Right renal pelvis (tissue), 4 donors: ENCODE measurements around the gene ANKRD65. TPM values are rescaled to one million over a fixed set of nuclear protein-coding genes. Genes with fewer than 3 reads are reported as not detected.
A peak's percentile ranks its signal among the peaks of the same experiment; 100 is the strongest.
"Not testable (repeated sequence)": the region's sequence is repeated elsewhere in the genome, so short reads cannot be mapped to it uniquely, and the experiment has no call there.

ENCODE experiments used
- DNase-seq, 4 donors: peaks; one replicate each; pipeline ENCODE4 v3.0.0-alpha.2; 2013; ENCODE audit warnings: low read depth in 4 of 4, low spot score in 3 of 4, missing footprints in 1 of 4
- polyA plus RNA-seq, 4 donors: library from polyadenylated mRNA; unstranded; fragments of 120-200 nt; gene quantifications; one replicate each; pipeline ENCODE4 v1.2.1, GENCODE V29; 2013; ENCODE audit not compliant: insufficient read length in 4 of 4

The ANKRD65 gene
- polyA plus RNA-seq, 4 donors: 6.6 to 19.9 (median 11.9) TPM

DNA sequence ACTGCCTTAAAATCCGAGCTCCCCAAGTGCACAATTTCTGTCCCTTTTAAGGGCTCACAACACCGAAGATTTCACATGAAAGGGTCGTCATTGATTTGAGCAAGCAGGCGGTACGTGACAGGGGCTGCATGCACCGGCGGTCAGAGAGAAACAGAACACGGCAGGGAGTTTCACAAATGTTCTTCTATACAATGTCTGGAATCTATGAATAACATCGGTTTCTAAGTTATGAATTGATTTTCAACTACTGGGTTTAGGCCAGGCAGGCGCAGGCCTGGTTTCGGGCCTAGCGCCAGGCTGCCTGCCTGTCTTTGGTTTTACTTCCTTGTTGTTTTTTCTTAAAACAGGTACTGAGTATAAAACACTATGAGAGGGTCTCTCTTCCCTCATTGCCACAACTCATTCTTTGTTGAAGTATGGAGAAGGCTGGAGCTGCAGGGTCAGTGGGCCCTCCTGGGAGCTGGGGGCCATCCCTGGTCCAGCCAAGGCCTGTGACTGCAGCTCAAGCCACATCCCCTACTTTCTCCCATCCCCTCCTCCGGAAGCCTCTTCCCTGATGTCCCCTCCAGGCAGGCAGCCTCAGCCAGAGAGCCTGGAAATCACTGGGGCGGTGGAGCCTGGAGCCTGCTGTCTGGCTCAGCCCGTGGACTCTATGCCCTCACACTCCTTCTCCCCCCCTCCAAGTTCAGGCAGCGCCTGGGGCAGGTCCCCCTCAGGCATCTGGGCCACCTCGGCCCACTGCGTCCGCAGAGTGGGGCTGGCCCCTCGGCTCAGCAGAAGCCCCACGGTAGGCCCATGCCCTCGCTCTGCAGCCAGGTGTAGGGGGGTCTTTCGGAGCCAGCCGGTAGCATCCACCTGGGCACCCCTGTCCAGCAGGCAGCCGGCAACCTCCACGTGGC lies 2.4 kb downstream of the ANKRD65 start:
- no peak for DNase-seq

DNA sequence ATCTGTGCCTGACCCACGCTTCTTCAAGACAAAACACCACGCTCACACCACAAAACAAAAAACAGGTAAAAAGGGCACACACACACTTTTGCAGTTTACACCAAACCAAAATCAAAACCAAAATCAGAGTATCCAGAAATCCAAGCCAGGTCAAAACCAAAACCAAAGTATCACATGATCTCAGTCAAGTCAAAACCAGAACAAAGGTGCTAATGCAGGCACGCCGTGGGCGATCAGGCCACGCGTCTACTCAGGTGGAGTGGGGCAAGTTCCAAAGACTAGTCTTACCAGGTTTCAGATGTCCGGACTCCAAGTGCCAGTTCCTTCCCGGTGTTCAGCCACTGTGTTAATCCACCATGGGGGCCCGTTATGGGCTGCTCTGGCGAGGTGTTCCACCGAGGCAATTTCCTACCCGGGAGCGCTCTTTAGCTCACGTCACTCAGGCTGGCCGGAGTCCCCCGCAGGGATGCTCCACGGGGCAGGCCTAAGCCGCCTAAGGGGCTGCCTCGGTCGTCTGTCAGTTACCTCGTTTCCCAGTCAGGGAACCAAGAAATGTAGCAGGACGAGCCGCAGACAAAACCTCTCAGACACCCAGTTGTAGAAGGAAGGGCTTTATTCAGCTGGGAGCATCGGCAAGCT lies 3.1 kb downstream of the ANKRD65 start:
- not testable (repeated sequence) for DNase-seq

GRCh38 chr1:1417396-1417795 lies 3.7 kb downstream of the ANKRD65 start:
- not testable (repeated sequence) for DNase-seq

- no peak for DNase-seq
Observed at GRCh38 chr1:1415751-1416150, 5.3 kb downstream of the ANKRD65 start.

- DNase-seq: not testable (repeated sequence)
Observed at GRCh38 chr1:1412311-1412902, 8.7 kb downstream of the ANKRD65 start.

DNA sequence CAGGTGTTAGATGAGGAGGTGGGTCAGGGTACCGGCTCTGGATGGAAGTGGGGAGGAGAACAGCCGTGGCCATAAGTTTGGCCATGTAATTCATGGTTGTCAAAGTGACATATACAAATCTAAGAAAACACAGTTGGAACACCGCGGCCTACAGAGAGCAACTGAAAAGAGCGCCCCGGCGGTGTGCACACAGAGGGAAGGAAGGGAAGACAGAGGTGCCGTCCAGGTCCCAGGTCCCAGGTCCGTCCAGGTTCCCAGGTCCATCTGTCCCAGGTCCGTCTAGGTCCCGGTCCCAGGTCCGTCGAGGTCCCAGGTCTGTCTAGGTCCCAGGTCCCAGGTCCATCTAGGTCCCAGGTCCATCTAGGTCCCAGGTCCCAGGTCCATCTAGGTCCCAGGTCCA lies 9.4 kb downstream of the ANKRD65 start:
- no peak for DNase-seq

GRCh38 chr1:1410238-1410637 lies 10.8 kb downstream of the ANKRD65 start:
- DNase-seq: not testable (repeated sequence)

GRCh38 chr1:1407636-1408318 lies 13.3 kb downstream of the ANKRD65 start:
- no peak for DNase-seq

GRCh38 chr1:1406821-1407635 lies 14.0 kb downstream of the ANKRD65 start, which contains the start of gene MRPL20:
TSS of gene MRPL20 (minus strand) at chr1:1407293. CDS start at chr1:1407217, 76 bp downstream.
- peak; percentile 82 to 98 (median 88) for DNase-seq

- no peak for DNase-seq
Observed at GRCh38 chr1:1406101-1406820, 14.8 kb downstream of the ANKRD65 start.

- DNase-seq: no peak
Observed at GRCh38 chr1:1403653-1404052, 17.4 kb downstream of the ANKRD65 start.

DNA sequence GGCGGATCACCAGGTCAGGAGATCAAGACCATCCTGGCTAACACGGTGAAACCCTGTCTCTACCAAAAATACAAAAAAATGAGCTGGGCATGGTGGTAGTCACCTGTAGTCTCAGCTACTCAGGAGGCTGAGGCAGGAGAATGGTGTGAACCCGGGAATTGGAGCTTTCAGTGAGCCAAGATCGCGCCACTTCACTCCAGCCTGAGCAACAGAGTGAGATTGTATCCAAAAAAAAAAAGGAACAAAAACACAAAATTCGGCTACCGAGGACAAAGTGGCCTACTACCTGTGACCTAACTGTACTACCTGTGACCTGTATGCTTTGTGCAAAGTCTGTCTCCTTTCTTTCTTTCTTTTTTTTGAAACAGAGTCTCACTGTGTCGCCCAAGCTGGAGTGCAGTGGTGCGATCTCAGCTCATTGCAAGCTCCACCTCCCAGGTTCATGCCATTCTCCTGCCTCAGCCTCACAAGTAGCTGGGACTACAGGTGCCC lies 18.1 kb downstream of the ANKRD65 start:
- not testable (repeated sequence) for DNase-seq

- DNase-seq: no peak
Observed at GRCh38 chr1:1402072-1402900, 18.8 kb downstream of the ANKRD65 start.

DNA sequence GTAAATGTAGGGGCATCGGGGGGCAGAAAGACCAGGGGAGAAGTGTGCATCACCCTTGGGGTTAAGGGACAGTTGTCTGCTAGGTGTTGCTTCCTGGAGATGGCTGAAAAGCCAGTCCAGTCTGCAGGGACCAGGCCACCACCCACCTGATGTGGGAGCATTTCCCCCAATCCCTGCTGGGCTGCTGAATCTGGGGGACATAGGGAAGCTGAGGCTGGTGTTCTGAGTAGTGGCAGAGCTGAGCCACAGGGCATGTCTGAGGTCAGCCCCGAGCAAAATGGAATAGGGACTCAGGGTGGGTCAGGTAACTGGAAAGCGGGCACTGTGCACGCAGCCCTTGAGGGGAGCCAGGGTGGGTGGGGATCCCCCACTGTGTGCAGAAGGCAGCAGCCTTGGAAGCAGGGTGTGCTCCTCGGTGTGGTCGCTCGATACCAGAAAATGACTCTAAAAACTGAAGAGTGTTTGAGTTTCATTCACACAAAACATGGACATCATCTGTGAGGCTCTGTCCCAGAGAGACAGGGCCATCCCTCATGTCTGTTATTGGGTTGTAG lies 19.5 kb downstream of the ANKRD65 start:
- DNase-seq: no peak

- no peak for DNase-seq
Observed at GRCh38 chr1:1400576-1401456, 20.3 kb downstream of the ANKRD65 start.

DNA sequence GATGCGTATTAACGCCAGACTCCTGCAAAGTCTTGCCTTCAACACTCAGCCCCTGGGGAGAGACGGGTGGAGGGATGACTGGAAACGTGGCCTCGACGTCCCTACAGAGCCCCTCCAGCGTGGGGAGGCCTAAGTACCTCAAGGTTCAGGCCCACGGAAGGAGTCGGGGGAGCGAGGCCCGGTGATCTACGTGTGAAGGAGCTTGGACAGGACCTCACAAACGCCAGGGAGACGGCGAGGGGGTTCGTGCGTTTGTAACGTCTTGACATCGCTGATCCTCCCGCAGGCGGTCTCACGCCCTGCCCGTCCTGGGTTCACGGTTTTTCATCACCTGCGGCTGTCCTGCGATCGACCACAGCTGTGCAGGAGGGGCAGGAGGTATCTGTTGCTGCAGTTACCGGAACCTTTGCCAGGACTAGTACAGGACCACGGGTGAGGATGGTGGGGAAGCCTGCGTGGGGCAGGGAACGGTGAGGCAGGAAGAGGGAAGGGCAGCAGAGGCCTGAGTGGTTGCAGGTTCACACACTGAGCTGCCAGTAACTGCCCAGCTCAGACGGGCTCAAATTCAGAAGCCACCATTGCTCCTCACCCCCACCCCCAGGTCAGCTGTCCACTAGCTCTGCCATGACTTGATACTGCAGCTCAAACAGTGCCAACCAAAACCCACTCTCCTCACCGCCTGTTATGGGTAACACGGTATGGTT lies 21.1 kb downstream of the ANKRD65 start:
- no peak for DNase-seq
